ENCODE results near the gene TSR3.

DNA sequence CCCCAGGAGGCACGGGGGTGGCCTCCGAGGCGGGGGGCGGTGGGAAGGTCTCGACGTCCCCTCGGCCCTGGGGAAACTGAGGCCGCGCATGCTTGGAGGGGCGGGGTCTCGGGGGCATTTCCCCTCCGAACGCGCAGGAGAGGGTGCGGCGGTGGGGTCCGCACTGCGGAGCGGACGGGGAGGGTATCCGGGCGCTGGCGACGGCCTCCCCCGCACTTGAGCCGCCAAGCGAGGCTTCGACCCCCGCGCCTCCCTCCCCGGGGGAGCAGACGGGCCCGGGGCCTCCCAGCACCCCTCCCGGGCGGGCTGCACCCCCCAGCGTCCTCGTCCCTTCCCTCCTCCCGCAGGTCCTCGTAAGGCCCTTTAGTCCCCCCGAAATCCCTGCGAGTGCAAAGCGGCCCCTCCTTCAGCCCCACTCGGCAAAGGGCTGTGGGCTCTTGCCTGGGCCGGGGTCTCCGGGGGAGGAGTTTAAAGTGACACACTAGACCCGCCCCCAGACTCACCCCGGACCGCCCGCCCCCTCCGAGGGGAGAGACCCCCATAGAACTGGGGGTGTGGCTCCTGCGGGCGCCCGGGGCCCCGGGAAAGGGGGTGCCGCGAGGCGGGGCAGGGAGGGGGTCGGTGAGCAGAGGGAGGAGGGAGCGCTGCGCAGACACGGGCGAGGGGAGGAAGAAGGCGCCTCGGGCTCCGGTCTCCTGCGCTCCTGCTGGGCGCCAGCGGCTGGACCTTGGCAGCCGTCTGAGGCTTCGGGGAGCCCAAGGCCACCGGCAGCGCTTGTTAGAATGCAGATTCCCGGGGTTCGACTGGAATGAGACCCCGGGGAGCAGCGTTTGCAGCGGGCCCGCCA lies 17.6 kb downstream of the TSR3 start:
- no peak for TF ChIP-seq POLR2A (IDR thresholded peaks at IDR 0.05)
- TF ChIP-seq, protein P1, sequence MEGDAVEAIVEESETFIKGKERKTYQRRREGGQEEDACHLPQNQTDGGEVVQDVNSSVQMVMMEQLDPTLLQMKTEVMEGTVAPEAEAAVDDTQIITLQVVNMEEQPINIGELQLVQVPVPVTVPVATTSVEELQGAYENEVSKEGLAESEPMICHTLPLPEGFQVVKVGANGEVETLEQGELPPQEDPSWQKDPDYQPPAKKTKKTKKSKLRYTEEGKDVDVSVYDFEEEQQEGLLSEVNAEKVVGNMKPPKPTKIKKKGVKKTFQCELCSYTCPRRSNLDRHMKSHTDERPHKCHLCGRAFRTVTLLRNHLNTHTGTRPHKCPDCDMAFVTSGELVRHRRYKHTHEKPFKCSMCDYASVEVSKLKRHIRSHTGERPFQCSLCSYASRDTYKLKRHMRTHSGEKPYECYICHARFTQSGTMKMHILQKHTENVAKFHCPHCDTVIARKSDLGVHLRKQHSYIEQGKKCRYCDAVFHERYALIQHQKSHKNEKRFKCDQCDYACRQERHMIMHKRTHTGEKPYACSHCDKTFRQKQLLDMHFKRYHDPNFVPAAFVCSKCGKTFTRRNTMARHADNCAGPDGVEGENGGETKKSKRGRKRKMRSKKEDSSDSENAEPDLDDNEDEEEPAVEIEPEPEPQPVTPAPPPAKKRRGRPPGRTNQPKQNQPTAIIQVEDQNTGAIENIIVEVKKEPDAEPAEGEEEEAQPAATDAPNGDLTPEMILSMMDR (IDR thresholded peaks at IDR 0.05): no peak

Measured in body of pancreas (tissue), 4 donors.